HG03342 (cell line): ENCODE results near the gene CLASP1.
A peak's percentile ranks its signal among the peaks of the same experiment; 100 is the strongest.
"Not testable (repeated sequence)": the region's sequence is repeated elsewhere in the genome, so short reads cannot be mapped to it uniquely, and the experiment has no call there.

Experiments used
- ATAC-seq: cut with Tn5 transposase; IDR thresholded peaks from one replicate; pipeline ENCODE4 v1.9.1; 2021; ENCODE audit warnings: mild to moderate bottlenecking, moderate library complexity; ENCODE audit not compliant: unreplicated experiment

CLASP1 gene

DNA sequence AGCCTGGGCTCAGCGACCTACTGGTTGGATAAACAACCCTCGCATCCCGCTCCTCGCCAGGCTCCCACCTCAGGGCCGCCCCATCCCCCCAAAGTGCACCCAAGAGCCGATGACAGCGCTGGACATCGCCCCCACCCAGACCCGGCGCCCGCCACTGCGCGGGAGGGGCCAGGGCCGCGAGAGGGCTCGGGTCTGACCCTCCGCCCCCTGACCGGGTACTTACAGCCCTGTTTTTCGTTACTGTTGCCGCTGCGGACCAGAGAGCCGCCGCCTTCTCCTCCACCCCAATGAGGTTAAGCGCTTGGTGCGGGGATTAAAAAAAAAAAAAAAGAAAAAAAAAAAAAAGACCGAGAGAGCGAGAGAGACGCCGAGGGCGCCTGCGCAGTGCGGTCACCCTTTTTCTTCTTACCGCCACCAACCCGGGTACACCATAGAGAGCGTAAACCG lies at the start of gene CLASP1:
Gene CLASP1 (minus strand): TSS at position 314 of the 447 bp plus-strand sequence. CDS start 43,567 bp downstream, outside the sequence.
- peak; percentile 33 for ATAC-seq

GRCh38 chr2:121698318-121698930 lies 49.2 kb upstream of the CLASP1 start:
- ATAC-seq = no peak

- no peak for ATAC-seq
These were observed 47.9 kb upstream of the CLASP1 start for GRCh38 chr2:121697108-121697631.

DNA sequence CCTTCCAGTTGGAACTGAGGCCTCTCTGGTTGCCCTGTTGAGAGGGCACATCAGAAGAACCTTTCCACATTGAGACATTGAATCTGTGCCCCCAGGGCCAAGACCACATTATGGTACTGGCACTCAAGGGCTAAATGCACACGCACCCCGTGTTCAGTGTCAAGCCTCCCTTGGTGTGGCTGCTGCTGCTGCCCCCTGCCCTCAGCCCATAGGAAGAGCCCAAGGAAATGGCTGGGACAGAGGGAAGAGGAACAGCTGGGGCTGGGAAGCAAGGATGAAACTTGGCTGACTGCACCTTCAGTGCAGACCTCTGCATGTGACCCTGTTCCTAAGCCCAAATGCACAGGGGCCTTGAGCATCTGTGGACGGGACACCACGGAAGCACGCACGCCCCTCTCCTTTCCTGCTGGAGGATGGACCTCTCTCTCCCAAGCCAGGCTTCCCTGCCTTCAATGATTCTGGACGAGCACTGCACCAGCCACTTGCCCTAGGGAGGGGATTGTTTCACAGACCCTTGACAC lies 47.2 kb upstream of the CLASP1 start:
- ATAC-seq = no peak

GRCh38 chr2:121695171-121695451 lies 45.8 kb upstream of the CLASP1 start:
- no peak for ATAC-seq

- no peak for ATAC-seq
These were observed 45.3 kb upstream of the CLASP1 start for GRCh38 chr2:121694398-121695170.

DNA sequence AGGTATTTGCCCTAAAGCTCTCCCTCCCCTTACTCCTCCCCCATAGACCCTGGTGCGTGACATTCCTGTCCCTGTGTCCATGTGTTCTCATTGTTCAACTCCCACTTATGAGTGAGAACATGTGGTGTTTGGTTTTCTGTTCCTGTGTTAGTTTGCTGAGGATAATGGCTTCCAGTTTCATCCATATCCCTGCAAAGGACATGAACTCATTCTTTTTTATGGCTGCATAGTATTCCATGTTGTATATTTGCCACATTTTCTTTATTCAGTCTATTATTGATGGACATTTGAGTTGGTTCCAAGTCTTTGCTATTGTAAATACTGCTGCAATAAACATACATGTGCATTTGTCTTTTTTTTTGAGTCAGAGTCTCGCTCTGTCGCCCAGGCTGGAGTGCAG lies 41.3 kb upstream of the CLASP1 start:
- ATAC-seq = not testable (repeated sequence)

GRCh38 chr2:121690095-121690494 lies 40.8 kb upstream of the CLASP1 start:
- no peak for ATAC-seq

- no peak for ATAC-seq
These were observed 40.1 kb upstream of the CLASP1 start for GRCh38 chr2:121689356-121689755.

DNA sequence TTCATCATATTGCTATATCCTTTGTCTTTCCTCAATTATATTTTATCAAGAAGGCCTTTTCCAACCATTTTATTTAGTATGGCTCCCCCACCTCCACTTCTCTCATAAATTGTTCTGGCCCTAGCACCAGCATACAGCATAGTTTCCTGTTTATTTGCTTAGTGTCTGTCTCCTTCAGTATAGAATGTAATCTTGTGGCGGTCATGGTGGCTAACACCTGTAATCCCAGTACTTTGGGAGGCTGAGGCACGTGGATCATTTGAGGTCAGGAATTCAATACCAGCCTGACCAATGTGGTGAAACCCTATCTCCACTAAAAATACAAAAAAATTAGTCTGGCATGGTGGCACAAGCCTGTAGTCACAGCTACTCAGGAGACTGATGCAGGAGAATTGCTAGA lies 39.6 kb upstream of the CLASP1 start:
- ATAC-seq = no peak

- ATAC-seq = no peak
These were observed 37.6 kb upstream of the CLASP1 start for GRCh38 chr2:121686902-121687301.

DNA sequence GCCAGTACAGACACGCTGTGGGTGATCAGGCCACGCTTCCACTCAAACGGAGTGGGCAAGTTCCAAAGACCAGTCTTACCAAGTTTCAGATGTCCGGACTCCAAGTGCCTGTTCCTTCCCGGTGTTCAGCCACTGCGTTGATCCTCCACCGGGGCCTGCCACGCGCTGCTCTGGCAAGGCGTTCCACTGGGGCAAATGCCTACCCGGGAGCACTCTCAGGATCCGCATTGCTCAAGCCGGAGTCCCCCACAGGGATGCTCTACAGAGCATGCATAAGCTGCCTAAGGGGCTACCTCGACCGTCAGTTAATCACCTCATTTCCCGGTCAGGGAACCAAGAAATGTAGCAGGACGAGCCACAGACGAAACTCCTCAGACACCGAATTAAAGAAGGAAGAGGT lies 37.0 kb upstream of the CLASP1 start:
- ATAC-seq = no peak

- ATAC-seq = no peak
These were observed 33.4 kb upstream of the CLASP1 start for GRCh38 chr2:121682396-121683298.

DNA sequence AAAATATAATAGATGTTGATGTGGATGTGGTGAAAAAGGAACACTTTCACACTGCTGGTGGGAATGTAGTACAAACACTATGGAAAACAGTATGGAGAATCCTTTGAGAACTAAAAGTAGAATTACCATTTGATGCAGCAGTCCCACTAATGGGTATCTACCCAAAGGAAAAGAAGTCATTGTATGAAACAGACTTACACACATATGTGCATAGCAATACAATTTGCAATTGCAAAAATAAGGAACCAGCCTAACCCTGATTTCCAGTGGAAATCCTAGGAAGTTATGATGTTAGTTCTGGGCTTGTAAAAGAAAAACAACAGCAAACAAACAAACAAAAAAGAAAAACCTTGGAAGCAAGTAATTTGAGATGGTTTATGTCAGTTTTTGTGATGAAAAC lies 28.6 kb upstream of the CLASP1 start:
- ATAC-seq = no peak

GRCh38 chr2:121671621-121672020 lies 22.4 kb upstream of the CLASP1 start:
- not testable (repeated sequence) for ATAC-seq

GRCh38 chr2:121670181-121670580 lies 20.9 kb upstream of the CLASP1 start:
- no peak for ATAC-seq

DNA sequence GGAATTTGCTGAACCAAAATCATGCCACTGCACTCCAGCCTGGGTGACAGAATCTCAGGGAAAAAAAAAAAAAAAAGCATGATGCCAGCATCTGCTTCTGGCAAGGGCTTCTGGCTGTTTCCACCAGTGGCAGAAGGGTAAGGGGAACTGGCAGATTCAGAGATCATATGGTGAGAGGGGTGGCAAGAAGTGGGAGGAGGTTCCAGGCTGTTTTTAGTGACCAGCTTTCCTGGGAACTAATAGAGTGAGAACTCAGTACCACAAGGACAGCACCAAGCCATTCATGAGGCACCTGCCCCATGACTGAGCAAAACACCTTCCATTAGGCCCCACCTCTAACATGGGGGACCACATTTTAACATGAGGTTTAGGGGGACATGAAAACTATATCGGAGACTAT lies 18.4 kb upstream of the CLASP1 start:
- ATAC-seq = no peak

GRCh38 chr2:121666042-121666441 lies 16.8 kb upstream of the CLASP1 start:
- ATAC-seq = no peak

DNA sequence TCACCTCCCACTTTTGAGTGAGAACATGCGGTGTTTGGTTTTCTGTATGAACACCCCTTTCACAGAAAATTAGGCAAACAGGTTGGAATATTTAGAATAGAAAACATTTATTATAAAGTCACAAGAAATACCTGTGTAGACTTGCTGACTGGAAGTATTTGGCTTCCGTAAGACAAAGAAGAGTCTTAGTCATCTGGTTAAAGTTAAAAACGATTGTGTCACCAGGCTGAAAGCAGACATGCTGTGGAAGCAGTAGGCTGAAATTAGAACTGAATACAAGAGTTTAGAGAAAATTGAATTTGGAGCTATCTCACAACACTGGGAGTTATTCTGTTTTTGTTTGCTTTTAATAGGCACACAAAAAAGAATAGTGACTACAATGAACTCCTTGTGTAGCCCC lies 16.2 kb upstream of the CLASP1 start:
- no peak for ATAC-seq

GRCh38 chr2:121664713-121665112 lies 15.5 kb upstream of the CLASP1 start:
- ATAC-seq = no peak

DNA sequence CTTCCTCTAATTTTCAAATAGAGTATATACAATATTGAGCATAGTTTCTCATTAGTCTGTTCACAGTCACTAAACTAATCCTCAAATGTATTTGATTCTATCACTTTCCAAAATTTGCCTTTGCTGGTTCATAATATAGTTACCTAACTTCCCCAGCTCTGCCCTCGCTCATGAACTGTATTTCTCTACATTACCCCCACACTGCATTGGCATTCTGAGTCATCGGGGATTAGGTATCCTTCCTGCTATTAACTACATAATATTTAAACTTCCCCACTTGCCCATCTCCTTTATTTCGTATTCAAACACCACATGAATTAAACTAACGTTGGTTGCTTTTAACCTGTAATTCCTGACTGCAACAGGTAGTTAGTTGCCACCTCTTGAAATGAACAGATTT lies 14.8 kb upstream of the CLASP1 start:
- no peak for ATAC-seq
